Peyer's patch (tissue), 4 donors: ENCODE data around the gene CHRNB4.

Experiments used
- CTCF ChIP-seq, 6 experiments: fragments of 450-650 bp in 4 of 6; fragments of 200-600 bp in 2 of 6; sonication (generic) in 1 of 6; IDR thresholded peaks; one replicate each; pipeline ENCODE4 v1.5.1; 2017 to 2019; ENCODE audit warnings: antibody characterized with exemption in 6 of 6, mild to moderate bottlenecking in 3 of 6, moderate library complexity in 1 of 6
- POLR2A ChIP-seq, 2 donors: fragments of 450-650 bp; IDR thresholded peaks; one replicate each; pipeline ENCODE4 v1.5.1; 2017; ENCODE audit warnings: antibody characterized with exemption in 2 of 2, mild to moderate bottlenecking in 2 of 2, moderate library complexity in 2 of 2

GRCh38 chr15:78668987-78669386 lies 28.0 kb upstream of the CHRNB4 start:
- TF ChIP-seq CTCF (IDR thresholded peaks at IDR 0.05): no peak
- TF ChIP-seq POLR2A (IDR thresholded peaks at IDR 0.05): no peak
